ENCODE data around the gene CPT2.

DNA sequence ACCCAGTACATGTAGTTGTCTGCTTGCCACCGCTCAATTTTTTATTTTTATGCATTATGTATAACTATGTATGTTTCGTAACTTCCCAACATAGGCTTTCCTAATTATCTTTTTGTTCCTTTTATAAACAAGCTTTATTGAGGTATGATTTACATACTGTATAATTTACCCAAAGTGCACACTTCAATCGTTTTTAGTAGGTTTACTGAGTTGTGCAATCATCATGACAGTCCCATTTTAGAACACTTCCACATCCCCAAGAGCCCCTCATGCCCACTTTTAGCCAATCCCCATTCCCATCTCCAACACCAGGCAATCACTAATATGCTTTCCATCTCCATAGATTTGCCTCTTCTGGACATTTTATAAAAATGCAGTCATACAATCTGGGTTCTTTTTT is 39.8 kb upstream of the CPT2 start:
- TF ChIP-seq, protein P1, sequence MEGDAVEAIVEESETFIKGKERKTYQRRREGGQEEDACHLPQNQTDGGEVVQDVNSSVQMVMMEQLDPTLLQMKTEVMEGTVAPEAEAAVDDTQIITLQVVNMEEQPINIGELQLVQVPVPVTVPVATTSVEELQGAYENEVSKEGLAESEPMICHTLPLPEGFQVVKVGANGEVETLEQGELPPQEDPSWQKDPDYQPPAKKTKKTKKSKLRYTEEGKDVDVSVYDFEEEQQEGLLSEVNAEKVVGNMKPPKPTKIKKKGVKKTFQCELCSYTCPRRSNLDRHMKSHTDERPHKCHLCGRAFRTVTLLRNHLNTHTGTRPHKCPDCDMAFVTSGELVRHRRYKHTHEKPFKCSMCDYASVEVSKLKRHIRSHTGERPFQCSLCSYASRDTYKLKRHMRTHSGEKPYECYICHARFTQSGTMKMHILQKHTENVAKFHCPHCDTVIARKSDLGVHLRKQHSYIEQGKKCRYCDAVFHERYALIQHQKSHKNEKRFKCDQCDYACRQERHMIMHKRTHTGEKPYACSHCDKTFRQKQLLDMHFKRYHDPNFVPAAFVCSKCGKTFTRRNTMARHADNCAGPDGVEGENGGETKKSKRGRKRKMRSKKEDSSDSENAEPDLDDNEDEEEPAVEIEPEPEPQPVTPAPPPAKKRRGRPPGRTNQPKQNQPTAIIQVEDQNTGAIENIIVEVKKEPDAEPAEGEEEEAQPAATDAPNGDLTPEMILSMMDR (IDR thresholded peaks at IDR 0.05) = no peak
- TF ChIP-seq POLR2A (IDR thresholded peaks at IDR 0.05) = no peak

All from esophagus squamous epithelium (tissue), 4 donors.